Endothelial cell (in vitro differentiated cells): ENCODE data around the gene PEPD. TPM values are rescaled to one million over a fixed set of nuclear protein-coding genes. Genes with fewer than 3 reads are reported as not detected.
A peak's percentile ranks its signal among the peaks of the same experiment; 100 is the strongest.

Source experiments
- DNase-seq: peaks from one replicate; pipeline ENCODE4 v3.0.0; 2021; ENCODE audit warnings: low spot score
- H3K27ac Mint-ChIP-seq: one replicate; pipeline ENCODE4 v1.8.0; 2021; ENCODE audit warnings: mixed read lengths, inconsistent platforms; ENCODE audit not compliant: unreplicated experiment
- H3K27me3 Mint-ChIP-seq: one replicate; pipeline ENCODE4 v1.8.0; 2021; ENCODE audit warnings: mild to moderate bottlenecking, moderate library complexity, mixed read lengths, inconsistent platforms; ENCODE audit not compliant: unreplicated experiment
- H3K36me3 Mint-ChIP-seq: one replicate; pipeline ENCODE4 v1.8.0; 2021; ENCODE audit warnings: mild to moderate bottlenecking, low read depth, mixed read lengths, inconsistent platforms; ENCODE audit not compliant: unreplicated experiment
- H3K4me1 Mint-ChIP-seq: one replicate; pipeline ENCODE4 v1.8.0; 2021; ENCODE audit warnings: mild to moderate bottlenecking, mixed read lengths, inconsistent platforms; ENCODE audit not compliant: unreplicated experiment
- H3K4me3 Mint-ChIP-seq: one replicate; pipeline ENCODE4 v1.8.0; 2021; ENCODE audit warnings: mild to moderate bottlenecking, mixed read lengths, inconsistent platforms; ENCODE audit not compliant: unreplicated experiment
- H3K9me3 Mint-ChIP-seq: one replicate; pipeline ENCODE4 v1.8.0; 2021; ENCODE audit warnings: mixed read lengths, inconsistent platforms; ENCODE audit not compliant: unreplicated experiment
- CTCF ChIP-seq: fragments of 200-600 bp; sonication (generic); IDR thresholded peaks from one replicate; pipeline ENCODE4 v1.5.0; 2021; ENCODE audit warnings: antibody characterized with exemption; ENCODE audit not compliant: unreplicated experiment
- total RNA-seq: library from RNA; stranded (reverse); fragmentation: NEBNext Ultra II Directional; extraction: Animal tissue kit (Norgen Biotek cat#: 25700); gene quantifications from one replicate; pipeline ENCODE4 v1.2.1, GENCODE V29; 2021; ENCODE audit not compliant: unreplicated experiment

The PEPD gene
- total RNA-seq, 1 donor from 2014 or later: 40.5 TPM

- Mint-ChIP-seq H3K27me3 (peaks cover under 1% of the 10 kb centered on the region), H3K4me3 (no peak overlapping the region), H3K4me1 (no peaks in the 10 kb centered on the region), H3K36me3 (no peaks in the 10 kb centered on the region), H3K27ac (no peak overlapping the region), H3K9me3 (no peaks in the 10 kb centered on the region)
- no peak for TF ChIP-seq CTCF
- no peak for DNase-seq
Measured at GRCh38 chr19:33438987-33439781, 82.4 kb downstream of the PEPD start.

- Mint-ChIP-seq H3K9me3 (no peaks in the 10 kb centered on the region), H3K4me3 (no peak overlapping the region), H3K36me3 (no peaks in the 10 kb centered on the region), H3K27me3 (peaks cover 3% of the 10 kb centered on the region), H3K27ac (no peak overlapping the region), H3K4me1 (no peaks in the 10 kb centered on the region)
- no peak for TF ChIP-seq CTCF
- DNase-seq: peak; percentile 31
Measured at GRCh38 chr19:33437821-33438671, 83.5 kb downstream of the PEPD start.

GRCh38 chr19:33437393-33437820 is 84.2 kb downstream of the PEPD start:
- Mint-ChIP-seq H3K4me1 (no peaks in the 10 kb centered on the region), H3K27ac (no peak overlapping the region)

GRCh38 chr19:33436360-33437345 is 84.9 kb downstream of the PEPD start:
- H3K36me3 Mint-ChIP-seq: no peaks in the 10 kb centered on the region
- no peak for DNase-seq
- TF ChIP-seq CTCF: no peak
- H3K27me3 Mint-ChIP-seq: peaks cover 6% of the 10 kb centered on the region
- no peak overlapping the region for H3K27ac Mint-ChIP-seq
- H3K4me3 Mint-ChIP-seq: no peak overlapping the region
- no peaks in the 10 kb centered on the region for H3K9me3 Mint-ChIP-seq
- no peaks in the 10 kb centered on the region for H3K4me1 Mint-ChIP-seq

More at GRCh38 chr19:33437393-33437820, 84.2 kb downstream of the PEPD start:
- TF ChIP-seq CTCF: no peak
- DNase-seq: no peak
- Mint-ChIP-seq H3K4me3 (no peak overlapping the region), H3K27me3 (peaks cover 5% of the 10 kb centered on the region), H3K36me3 (no peaks in the 10 kb centered on the region), H3K9me3 (no peaks in the 10 kb centered on the region)
